Measurements from ENCODE around the gene FHL2.

FHL2 gene

GRCh38 chr2:105313877-105314276, 85.0 kb downstream of the FHL2 start:
- DNase-seq (ENCODE audit: low read depth in 2 of 2): no peak

All from fibroblast of skin of left biceps (primary cell).